H4 (cell line): ENCODE results near the gene RUFY3. TPM values are rescaled to one million over a fixed set of nuclear protein-coding genes. Genes with fewer than 3 reads are reported as not detected.
"Not testable (repeated sequence)": the region's sequence is repeated elsewhere in the genome, so short reads cannot be mapped to it uniquely, and the experiment has no call there.

Experiments used
- DNase-seq: peaks from one replicate; pipeline ENCODE4 v3.0.0-alpha.2; 2015; ENCODE audit warnings: low spot score
- total RNA-seq: library from RNA; depleted of rRNA; stranded (reverse); fragments of >200 nt; shearing (Covaris generic); gene quantifications from 2 replicates; pipeline ENCODE4 v1.2.3, GENCODE V29; 2014

The RUFY3 gene
- total RNA-seq, 1 experiment from 2014 or later: 15.5 TPM

DNA sequence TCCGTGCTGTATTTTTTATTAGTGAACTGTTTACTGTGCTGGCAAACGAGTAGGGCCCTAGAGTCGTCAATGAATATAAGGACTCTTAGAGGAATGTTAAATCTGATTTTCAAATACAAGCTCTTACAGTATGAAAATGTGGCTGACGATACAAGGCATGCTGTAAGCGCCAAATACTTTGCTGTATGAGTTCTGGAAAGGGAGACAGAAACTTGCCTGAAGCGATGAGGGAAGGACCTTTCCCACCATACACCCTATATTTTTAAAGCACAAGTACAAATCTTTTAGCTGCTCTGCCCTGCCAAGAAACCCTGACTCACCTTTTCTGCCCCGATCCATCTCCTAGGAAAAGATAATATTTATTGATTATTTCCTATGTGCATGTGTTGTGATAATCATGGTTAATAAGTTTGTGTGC lies 15.7 kb upstream of the RUFY3 start:
- DNase-seq: no peak

DNA sequence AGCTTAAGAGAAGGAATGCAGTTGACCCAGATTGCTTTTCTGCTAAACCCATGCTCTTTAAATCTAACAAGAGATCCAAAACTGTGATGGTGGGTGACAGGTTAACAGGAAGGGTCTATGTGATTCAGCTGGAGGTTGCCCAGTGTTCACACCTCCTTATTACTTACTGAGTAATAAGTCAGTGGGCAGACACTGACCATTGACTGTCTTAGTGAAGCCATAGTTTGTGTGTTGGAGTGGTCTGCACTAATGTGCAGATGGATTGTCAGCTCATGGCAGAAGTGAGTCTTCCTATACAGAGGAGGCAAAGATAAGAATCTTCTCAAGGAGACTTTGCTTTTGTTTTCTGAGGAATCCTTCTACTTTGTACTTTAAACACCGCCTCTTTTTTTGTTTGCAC lies 15.2 kb upstream of the RUFY3 start:
- no peak for DNase-seq

DNA sequence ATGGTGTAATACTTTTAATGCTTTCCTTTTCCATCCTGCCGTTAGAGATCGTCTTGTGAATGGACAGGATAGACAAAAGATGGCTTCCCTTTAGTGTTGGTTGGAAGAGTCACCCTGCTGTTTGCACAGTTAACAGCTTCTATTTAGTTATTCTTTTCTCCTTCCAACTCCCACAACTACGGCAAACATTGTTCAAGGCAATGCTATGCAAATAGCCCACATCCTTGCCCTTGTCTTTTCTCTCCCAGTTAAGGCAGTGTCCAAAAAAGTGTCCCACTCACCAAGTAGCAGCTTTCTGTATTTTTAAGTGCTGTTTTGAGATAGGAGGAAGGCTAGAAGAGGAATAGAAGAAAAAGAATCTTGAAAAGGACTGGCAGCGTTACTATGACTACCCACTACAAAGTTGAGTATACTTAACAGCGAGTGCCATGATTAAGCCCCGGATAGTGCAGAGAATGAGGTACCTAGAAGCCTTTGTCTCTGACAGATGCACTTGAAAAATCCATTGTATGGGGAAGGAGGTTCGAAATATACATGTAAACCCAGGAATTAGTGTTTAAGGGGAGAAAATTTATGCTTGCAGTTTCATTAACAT lies 12.1 kb upstream of the RUFY3 start:
- DNase-seq: no peak

DNA sequence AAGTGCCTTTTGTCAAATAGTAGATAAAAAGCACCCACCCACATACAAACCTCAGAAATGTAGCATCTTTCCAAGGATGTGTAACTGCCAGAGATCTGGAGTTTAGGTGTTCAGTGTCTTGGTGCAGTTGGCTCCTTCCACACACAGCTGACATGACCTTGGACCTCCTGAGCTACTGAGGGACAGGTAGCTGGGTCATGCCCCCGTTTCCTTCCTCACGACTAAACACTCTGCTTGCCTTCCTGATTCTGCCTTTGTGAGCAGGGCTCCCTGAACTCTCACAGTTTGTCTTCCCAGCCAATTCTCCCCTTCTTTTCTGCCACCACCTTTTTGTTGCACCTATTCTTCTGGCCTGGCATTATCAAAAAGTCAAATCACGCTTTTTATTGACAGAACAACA lies 10.2 kb upstream of the RUFY3 start:
- no peak for DNase-seq

DNA sequence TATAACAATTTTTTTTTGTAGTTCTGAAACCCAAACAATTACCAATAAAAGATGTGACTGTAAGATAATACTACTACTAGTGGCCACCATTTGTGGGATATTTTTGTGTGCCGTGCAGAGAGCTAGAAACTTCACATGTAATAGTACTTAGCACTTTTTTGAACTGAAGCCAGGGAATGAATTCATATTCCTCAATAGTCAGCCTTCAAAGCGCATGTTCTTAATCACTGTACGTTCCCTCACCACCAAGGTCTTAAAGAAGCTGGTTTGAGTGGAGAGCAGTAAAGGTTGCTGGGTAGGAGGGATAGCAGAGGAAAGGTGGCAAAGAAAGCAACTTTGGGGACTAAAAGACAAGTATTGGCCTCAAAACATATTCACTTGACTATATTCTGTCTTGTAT lies 9.6 kb upstream of the RUFY3 start:
- DNase-seq: no peak

DNA sequence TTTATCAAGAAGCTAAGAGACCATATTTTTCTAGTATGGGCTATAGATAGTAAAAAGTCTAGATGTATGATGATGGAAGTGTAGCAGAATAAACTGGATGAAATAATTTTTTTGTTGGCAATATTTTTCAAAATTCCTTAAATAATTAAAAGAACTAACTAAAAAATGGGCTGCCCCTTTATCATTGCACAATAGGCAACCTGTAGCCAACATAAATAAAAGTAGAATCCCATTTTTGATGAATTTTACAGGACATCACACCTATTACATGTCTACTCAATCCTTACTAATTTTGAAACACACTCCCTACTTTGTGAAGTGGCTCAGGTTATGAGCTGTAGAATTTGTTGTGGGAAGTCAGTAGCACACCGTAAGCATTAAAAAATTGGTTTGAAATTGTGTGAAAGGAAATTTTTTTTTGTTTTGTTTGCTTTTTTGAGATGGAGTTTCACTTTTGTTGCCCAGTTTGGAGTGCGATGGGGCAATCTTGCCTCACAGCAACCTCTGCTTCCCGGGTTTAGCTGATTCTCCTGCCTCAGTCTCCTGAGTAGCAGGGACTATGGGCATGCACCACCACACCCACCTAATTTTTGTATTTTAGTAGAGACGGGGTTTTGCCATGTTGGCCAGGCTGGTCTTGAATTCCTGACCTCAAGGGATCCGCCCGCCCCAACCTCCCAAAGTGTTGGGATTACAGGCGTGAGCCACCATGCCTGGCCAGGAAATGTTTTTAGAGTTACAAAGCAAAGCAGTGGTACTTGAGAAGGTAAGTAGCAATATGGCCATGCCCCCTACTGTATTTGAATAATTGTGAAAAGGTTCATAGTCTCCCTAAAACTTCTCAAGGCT lies 8.9 kb upstream of the RUFY3 start:
- DNase-seq: no peak

DNA sequence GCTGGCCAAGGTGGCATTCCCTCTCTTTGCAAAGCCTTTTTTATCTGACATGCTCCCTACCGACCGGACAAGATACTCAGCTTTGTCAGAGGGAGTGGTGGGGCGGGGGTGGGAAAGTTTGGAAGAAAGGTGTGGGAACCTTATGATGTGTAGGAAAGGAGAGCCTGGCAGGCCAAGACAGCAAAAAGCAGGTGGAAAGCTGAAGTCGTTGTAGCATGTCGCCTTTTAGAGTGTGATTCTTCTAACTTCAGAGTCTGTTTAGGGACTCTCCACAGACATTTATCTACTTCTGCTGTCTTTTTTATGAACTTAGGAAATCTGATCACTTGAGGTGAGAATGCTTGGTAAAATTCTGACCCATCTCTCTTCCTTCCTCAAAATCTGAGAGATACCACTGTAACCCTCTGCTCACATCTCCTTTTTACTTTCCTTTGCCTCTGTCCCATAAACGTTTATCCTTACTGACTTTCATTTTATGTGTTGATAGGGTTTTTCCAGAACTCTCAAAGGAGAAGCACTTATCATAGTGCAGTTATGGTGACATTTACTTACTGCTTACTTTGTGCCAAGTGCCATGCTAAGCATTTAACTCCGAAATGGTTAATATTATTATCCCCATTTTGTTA lies 8.2 kb upstream of the RUFY3 start:
- no peak for DNase-seq

DNA sequence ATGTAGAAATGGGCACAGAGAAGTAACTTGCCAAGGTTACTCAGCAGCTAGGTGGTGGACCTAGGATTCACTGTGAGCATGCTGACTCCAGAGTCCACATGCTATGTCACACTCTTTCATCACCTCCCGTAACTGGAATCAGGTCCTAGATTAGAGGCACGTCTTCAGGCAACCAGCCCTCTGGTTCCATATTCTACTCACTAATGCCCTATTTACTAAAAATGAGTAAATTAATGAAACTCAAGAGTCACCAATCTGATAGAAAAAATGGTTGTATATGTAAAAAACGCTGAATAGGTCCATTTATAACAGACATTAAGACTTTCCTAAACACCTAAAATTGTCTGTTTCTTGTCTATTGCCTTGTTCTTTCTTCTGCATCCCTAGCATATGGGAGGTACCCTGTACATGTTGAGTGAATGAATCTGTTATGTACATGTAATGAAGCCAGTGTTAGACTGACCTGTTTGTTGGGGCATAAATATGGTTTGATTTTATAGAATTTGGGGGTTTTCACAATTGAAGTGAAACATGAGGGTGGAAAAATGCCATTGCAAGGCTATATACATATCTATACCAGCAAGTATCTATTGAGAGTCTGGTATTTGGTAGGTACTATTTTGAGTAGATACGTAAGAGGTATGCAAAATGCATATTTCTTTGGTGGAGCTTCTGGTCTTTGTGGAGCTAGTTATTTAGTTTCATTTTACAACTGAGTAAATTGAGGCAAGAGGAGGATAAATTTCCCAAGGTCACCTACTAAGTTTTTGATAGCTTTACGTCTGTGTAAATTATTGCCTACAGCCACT lies 7.5 kb upstream of the RUFY3 start:
- DNase-seq: peak; percentile 15

DNA sequence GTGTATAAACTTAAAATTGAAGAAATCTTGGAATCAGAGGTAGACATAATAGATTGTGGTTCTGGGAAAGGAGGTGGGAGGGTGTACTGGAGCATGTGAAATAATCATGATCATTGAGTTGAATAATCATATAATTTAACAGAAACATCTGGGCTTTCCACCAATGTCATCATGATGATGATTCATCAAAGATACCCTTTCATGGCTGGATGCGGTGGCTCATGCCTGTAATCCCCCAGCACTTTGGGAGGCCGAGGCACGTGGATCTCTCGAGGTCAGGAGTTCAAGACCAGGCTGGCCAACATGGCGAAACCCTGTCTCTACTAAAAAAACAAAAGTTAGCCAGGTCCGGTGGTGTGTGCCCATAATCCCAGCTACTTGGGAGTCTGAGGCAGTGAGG lies 6.7 kb upstream of the RUFY3 start:
- DNase-seq: no peak

DNA sequence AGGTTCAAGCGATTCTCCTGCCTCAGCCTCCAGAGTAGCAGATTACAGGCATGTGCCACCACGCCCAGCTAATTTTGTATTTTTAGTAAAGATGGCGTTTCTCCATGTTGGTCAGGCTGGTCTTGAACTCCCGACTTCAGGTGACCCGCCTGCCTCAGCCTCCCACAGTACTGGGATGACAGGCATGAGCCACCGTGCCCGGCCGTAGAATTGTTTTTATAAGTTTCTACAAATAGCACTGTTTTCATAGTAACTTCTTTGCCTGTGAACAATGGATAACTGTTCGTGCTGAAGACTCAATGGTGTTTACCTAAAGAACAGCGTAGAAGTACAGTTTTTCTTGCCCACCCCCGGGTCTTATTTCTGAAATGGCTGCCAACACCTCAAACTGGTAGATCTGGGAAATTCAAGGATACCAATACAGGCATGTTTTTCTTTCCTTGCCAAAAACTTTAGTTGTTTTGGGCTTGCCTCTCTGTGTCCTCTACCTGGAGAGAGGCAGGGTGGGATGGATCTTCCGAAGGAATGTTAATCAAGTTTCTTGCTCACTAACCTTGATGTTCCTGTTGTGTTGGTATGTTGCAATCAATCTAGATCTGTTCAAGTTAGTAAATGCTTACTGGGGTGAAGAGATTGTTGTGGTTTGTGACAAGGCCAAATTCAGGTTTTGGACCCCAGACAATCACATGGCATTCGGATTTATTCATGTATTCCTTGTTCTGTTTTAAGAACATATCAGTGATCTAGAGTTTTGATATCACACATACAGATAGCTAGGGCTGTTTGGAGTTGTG lies 2.8 kb upstream of the RUFY3 start:
- DNase-seq: no peak

DNA sequence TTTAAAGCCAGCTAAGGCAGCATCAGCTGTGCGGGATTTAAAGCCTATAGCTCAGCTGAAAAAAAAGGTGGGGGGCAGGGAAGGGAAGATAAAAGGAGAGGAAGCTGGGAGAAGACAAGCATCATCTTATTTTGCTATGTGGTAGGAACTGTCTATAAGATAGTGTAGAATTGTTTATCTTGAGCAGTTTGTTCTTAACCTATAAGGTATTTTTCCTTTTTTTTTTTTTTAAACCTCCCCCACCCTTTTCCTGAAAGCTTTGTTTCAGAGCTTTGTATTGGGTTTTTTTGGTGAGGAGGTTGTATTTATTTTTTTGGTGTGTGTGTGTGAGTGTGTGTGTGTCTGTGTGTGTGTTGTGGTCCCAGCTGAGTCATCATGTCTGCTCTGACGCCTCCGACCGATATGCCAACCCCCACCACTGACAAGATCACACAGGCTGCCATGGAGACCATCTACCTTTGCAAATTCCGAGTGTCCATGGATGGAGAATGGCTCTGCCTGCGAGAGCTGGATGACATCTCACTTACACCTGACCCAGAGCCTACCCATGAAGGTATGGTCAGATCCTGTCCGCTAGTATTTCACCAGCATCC lies 531 bp downstream of the RUFY3 start:
- DNase-seq: peak; percentile 64

DNA sequence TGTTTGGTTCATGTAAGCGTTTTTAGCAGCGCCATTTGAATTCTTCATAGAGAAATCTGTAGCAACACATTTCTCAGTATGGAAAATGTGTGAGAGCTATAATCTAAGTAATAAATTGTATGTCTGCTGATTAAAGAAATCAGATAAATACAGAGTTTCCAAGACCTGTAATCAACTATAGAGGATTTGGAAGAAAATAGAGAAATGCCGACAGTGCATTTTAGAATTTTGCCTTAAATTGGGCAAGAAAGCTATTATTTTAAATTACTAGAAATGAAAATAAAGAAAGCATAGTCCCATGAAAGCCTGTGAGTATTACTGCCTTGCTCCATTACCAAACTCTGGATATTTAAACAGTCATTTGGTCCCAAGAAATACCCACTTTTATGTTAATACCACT lies 2.7 kb downstream of the RUFY3 start:
- DNase-seq: no peak

DNA sequence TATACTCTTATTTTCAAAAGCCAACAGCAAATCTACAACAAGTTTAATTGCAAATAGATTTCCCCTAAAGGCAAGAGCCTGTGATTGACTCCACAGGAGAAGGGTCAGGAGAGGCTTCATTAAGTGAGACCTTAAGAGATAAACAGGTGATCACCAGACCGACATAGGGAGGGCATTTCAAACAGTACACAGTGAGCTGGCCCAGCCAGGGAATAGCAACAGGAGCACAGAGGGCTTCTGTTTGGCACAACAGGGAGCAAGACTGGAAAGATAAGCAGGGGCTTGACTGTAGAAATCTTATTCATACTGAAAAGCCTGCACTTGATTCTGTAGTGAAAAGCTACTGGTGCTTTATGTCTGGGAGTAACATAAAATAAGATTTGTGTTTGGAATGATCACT lies 3.9 kb downstream of the RUFY3 start:
- DNase-seq: no peak

DNA sequence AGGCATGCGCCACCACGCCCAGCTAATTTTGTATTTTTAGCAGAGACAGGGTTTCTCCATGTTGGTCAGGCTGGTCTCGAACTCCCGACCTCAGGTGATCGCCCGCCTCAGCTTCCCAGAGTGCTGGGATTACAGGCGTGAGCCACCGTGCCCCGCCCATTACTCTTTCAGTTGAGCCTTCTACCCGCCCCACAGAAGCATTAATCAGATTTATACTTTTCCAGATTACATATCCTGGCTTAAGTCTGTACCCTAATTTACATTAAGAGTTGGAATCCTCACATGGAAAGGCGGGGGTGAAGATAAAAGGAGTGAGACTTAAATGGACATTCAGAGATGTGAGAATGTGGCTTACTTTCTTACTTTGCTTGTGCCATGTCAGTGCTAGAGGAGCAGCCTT lies 4.8 kb downstream of the RUFY3 start:
- not testable (repeated sequence) for DNase-seq

DNA sequence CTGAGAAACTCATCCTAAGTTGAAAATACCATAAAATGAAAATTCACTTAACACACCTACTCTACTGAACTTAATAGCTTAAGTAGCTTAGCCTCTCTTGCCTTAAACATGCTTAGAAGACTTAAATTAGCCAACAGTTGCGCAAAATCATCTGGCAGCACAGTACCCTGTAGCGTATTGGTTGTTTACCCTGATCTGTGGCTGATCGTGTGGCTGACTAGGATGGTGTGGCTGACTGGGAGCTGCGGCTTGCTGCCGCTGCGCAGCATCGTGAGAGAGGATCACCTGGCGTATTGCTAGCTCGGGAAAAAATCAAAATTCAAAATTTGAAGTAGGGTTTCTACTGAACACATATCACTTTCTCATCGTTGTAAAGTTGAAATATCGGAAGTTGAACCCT lies 6.3 kb downstream of the RUFY3 start:
- no peak for DNase-seq

DNA sequence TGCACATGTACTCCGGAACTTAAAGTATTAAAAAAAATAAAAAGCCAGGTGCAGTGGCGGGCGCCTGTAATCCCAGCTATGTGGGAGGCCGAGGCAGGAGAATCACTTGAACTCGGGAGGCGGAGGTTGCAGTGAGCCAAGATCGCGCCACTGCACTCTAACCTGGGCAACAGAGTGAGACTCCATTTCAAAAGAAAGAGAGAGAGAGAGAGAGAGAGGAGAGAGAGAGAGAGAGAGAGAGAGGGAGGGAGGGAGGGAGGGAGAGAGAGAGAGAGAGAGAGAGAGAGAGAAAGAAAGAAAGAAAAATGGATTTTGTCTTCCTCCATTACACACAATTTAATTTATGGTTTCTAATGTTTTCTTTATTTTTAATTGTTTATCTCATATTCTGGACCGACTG lies 11.1 kb downstream of the RUFY3 start:
- DNase-seq: not testable (repeated sequence)

DNA sequence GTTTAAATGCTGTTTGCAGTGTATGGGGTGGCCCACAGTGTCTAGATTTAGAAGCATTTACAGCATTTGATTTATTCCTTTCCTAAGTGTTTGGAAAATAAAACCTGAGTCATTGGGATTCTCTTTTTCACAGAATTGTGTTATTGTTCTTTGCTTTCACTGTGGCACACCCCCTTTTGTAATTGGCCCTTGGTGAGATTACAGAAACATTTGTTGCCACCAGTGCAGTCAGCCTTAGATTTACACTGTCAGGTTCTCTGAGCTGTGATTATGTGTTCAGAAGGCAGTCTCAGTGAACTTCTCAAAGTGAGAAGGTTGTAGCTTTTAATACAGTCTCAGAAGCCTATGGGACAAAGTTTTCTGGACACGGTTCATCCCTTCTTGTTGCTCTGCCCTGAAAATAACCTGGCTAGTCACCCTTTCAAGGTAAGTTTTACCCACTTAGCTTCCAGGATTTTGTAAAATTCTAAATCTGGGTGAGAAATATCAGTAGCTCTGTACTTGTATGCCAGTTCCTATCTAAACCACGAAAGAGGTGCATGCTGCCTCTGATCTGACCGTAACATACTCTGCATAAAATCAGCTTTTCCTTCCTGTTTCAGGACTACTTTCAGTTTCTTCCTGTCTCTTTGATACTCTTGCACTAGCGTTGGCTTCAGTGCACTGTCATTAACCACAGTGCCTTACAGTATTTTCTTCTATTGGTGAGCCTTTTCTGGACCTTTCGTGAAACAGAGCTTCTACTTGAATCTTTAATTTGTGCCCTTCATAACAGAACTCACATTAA lies 12.6 kb downstream of the RUFY3 start:
- peak; percentile 56 for DNase-seq

DNA sequence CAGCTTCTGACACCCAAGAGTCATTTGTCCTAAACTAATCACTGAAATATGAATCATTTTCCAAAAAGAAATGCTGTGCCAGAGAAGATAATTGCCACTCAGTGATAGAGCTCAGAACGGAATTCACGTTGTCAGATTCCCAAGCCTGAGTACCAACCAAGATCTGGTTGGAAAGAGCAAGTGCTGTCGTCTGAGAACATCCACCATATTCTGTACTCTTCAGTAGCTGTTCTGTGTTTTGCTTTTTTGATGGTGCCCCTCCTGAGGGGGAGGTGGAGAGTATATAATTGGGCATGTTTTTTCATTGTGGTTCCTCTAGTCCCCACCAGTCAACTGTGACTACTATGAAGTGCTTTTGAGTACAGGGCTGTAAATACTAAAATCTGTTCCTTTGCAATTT lies 13.2 kb downstream of the RUFY3 start:
- no peak for DNase-seq

DNA sequence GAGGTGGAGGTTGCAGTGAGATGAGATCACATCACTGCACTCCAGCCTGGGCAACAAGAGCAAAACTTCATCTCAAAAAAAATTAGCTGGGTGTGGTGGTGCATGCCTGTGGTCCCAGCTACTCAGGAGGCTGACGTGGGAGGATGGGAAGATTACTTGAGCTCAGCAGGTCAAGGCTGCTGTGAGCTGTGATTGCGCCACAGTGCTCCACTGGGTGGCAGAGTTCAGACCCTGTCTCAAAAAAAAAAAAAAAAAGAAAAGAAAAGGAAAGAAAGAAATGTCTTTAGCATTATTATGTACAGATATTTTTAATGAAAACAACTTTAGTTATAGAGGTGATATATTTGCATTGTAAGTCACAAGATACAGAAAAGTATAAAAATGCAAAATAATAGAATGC lies 14.2 kb downstream of the RUFY3 start:
- DNase-seq: peak; percentile 76

DNA sequence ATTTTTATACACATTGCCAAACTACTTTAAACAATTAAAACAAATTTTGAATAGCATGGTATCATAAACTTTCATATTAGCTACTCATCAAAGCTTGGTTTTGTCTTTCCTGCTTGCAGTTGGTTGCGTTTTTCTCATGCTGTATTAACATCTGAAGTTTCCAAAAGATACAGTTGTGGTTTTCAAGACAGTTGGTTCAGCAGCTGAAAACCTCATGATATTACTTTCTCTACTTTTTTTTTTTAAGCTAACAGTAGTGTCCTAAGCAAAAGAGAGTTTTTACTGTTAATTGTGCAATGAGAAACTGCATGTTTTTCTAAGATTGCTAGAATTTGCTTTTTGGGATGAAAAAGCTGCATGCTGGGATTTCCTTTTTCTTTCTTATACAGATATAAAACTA lies 15.2 kb downstream of the RUFY3 start:
- DNase-seq: no peak
